ENCODE measurements around the gene F2R. TPM values are rescaled to one million over a fixed set of nuclear protein-coding genes. Genes with fewer than 3 reads are reported as not detected.

Gene F2R
- total RNA-seq, 4 donors from 2014 or later: 2.4 to 4.2 (median 3.8) TPM

DNA sequence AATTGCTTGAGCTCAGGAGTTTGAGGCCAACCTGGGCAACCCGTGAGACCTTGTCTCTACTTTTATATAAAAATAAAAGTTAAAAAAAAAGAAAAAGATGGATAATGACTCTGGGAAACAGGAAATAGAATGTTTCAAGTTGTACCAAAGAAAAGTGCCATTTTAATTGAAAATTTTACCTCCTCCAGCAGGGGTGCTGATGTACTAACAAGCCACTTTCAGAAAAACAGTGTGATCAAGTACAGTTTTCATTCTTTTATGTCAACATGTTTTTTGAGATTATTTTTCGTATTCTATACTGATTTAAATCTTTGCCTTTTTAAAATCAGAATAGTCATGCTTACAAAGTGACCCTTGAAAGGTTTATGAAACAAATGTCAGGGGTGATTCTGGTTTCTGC lies 30.8 kb downstream of the F2R start:
- intact Hi-C loops (cut with DNase I; ENCODE audit: low total_unique reads): no loop called here

DNA sequence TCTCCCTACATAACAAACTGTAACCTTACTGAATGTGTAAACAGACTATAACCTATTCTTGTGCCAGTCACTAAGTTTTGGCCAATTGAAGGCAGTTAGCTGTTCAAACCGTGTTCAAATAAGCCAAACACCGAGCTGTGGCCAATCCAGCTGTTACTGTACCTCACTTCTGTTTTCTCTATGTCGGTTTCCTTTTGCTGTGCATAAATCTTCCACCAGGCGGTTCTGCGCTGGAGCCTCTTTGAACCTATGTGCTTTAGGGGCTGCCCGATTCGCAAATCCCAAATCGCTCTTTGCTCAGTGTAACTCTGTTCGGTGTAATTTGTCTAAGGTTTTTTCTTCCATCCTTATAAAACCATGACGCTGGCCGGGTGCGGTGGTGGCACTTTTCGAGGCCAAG lies 31.8 kb downstream of the F2R start:
- Histone ChIP-seq H3K27ac (no peak overlapping the region), H3K36me3 (no peaks in the 10 kb centered on the region), H3K9me3 (no peaks in the 10 kb centered on the region), H3K4me3 (no peak overlapping the region), H3K4me1 (no peaks in the 10 kb centered on the region), H3K27me3 (no peaks in the 10 kb centered on the region)
- intact Hi-C loops (cut with DNase I; ENCODE audit: low total_unique reads): no loop called here
- DNase-seq (no peak), ATAC-seq (no peak)
- TF ChIP-seq, protein P1, sequence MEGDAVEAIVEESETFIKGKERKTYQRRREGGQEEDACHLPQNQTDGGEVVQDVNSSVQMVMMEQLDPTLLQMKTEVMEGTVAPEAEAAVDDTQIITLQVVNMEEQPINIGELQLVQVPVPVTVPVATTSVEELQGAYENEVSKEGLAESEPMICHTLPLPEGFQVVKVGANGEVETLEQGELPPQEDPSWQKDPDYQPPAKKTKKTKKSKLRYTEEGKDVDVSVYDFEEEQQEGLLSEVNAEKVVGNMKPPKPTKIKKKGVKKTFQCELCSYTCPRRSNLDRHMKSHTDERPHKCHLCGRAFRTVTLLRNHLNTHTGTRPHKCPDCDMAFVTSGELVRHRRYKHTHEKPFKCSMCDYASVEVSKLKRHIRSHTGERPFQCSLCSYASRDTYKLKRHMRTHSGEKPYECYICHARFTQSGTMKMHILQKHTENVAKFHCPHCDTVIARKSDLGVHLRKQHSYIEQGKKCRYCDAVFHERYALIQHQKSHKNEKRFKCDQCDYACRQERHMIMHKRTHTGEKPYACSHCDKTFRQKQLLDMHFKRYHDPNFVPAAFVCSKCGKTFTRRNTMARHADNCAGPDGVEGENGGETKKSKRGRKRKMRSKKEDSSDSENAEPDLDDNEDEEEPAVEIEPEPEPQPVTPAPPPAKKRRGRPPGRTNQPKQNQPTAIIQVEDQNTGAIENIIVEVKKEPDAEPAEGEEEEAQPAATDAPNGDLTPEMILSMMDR (IDR thresholded peaks at IDR 0.05 in 4 of 5, conservative IDR thresholded peaks at IDR 0.05 in 1 of 5): no peak
- no peak for TF ChIP-seq POLR2A (IDR thresholded peaks at IDR 0.05)
- in situ Hi-C loops (cut with MboI; ENCODE audit: low sequenced_read_pairs in 4 of 4): no loop called here

More for the DNA sequence above, 30.8 kb downstream of the F2R start:
- Histone ChIP-seq H3K4me1 (no peaks in the 10 kb centered on the region), H3K4me3 (no peak overlapping the region), H3K27ac (no peak overlapping the region), H3K9me3 (no peaks in the 10 kb centered on the region), H3K36me3 (no peaks in the 10 kb centered on the region), H3K27me3 (no peaks in the 10 kb centered on the region)
- ATAC-seq: no peak
- DNase-seq: no peak
- in situ Hi-C loops (cut with MboI; ENCODE audit: low sequenced_read_pairs in 4 of 4): no loop called here
- TF ChIP-seq, protein P1 (IDR thresholded peaks at IDR 0.05 in 4 of 5, conservative IDR thresholded peaks at IDR 0.05 in 1 of 5): no peak
- no peak for TF ChIP-seq POLR2A (IDR thresholded peaks at IDR 0.05)

DNA sequence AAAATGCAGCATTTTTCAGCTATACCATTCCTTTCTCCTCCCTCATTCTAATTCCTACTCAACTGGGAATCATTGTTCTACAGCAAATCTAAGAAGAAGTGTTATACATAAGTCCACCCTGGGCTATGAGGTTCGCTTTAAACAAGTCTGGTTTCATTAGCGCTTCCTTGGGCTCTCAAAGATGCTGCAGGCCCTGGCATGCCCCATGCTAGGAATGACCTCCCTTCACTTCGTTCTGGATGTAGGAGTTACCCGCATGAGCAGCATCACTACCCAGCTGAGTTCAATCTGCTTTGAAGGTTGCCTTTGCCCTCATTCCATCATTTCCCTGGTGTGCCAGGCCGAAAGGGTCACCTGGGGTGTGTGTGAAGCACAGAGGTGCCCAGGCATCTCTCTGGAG lies 35.4 kb downstream of the F2R start:
- intact Hi-C loops (cut with DNase I; ENCODE audit: low total_unique reads): no loop called here
- H3K4me1 ChIP-seq: no peaks in the 10 kb centered on the region
- DNase-seq (no peak), ATAC-seq (no peak)
- H3K4me3 ChIP-seq: no peak overlapping the region
- no peaks in the 10 kb centered on the region for H3K27me3 ChIP-seq
- no peaks in the 10 kb centered on the region for H3K36me3 ChIP-seq
- no peak for TF ChIP-seq POLR2A (IDR thresholded peaks at IDR 0.05)
- TF ChIP-seq, protein P1 (IDR thresholded peaks at IDR 0.05 in 4 of 5, conservative IDR thresholded peaks at IDR 0.05 in 1 of 5): no peak
- no peaks in the 10 kb centered on the region for H3K9me3 ChIP-seq
- H3K27ac ChIP-seq: no peak overlapping the region
- in situ Hi-C loops (cut with MboI; ENCODE audit: low sequenced_read_pairs in 4 of 4): no loop called here

DNA sequence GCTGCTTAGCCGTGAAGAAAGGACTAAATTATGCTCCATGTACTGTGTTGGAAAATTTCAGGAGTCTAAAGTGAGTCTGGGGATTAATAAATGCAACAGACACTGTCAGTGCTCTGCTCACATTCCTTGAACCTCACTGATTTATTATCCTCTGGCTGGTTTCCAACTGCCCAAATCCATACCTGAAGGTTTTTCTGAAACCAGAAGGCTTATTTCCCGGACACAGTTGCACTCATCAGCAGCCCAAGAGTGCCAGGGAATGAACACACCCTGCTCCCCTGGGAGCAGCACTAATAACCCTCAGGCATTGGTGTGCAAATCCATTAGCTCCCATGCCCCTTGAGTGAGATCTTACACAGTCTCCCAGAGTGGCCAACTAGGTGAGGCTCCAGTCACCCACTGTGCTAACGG lies 38.7 kb downstream of the F2R start:
- no peaks in the 10 kb centered on the region for H3K9me3 ChIP-seq
- no peak overlapping the region for H3K27ac ChIP-seq
- H3K36me3 ChIP-seq: no peaks in the 10 kb centered on the region
- in situ Hi-C loops (cut with MboI; ENCODE audit: low sequenced_read_pairs in 4 of 4): no loop called here
- no peak overlapping the region for H3K4me3 ChIP-seq
- ATAC-seq (no peak), DNase-seq (no peak)
- intact Hi-C loops (cut with DNase I; ENCODE audit: low total_unique reads): no loop called here
- no peaks in the 10 kb centered on the region for H3K4me1 ChIP-seq
- H3K27me3 ChIP-seq: no peaks in the 10 kb centered on the region
- no peak for TF ChIP-seq POLR2A (IDR thresholded peaks at IDR 0.05)
- TF ChIP-seq, protein P1 (IDR thresholded peaks at IDR 0.05 in 4 of 5, conservative IDR thresholded peaks at IDR 0.05 in 1 of 5): no peak

Measured in gastrocnemius medialis (tissue), 4 donors.